Measurements from ENCODE around the gene FLOT1. TPM values are rescaled to one million over a fixed set of nuclear protein-coding genes. Genes with fewer than 3 reads are reported as not detected.
"Not testable (repeated sequence)": the region's sequence is repeated elsewhere in the genome, so short reads cannot be mapped to it uniquely, and the experiment has no call there.

FLOT1 gene
- total RNA-seq, 1 experiment from 2014 or later = 182 TPM

DNA sequence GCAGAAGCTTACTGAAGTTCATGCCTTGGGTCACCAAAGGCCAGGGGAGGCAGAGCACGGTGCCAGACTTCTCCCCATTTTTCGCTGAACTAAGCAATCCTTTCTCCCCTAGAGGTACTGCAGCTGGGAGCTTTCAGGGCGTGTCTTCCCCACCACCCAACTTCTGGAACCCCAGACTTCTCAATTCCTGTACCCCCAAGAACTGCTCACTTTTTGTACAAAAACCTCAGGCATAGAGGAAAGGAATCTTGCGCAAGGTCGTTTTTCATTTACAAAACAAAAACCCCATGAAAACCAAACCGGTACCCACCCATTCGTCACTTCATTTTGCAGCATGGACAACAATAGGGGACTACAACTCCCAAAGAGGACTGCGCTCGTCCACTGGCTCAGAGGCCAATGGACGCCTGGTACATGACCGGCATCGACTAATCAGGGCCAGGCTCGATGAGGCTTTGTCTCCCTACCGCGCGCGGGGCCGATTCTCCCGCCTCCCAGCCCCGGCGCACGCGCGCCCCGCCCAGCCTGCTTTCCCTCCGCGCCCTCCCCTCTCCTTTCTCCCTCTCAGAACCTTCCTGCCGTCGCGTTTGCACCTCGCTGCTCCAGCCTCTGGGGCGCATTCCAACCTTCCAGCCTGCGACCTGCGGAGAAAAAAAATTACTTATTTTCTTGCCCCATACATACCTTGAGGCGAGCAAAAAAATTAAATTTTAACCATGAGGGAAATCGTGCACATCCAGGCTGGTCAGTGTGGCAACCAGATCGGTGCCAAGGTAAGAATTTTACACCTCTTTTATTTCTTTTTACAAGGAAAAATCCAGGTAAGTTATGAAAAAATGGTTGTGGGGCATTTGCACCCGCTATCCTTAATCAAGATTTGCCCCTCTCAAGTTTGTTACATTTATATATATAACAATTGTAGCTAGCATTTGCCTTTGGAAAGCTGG is 22.4 kb downstream of the FLOT1 start, which contains the start of gene TUBB:
Gene TUBB (plus strand): TSS at position 562 of the 947 bp plus-strand sequence. CDS start 155 bp downstream, at position 717.
- in situ Hi-C loops (cut with HindIII; ENCODE audit: low pct_unique_long_range_greater_than_20kb, low sequenced_read_pairs) = no loop called here
- DNase-seq (ENCODE audit: low read depth, low spot score) = peak; percentile 98

DNA sequence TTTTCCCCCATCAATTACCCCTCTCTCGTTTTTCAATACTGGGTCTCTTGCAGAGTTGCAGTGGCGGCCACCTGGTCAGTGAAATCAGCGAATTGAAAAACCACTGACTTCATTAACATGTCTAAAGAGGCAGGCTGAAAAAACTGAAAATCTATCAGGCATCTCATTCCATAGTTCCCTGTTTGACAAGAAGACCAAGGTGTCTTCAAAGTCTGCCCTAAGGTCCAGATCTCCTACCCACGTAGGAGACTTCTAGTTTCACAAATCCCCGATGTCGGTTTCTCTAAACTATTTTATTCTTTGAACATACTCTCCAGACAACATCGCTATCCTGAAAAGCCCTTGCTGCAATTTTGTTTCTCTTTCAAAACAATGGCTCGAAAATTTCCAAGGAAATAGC is 23.1 kb downstream of the FLOT1 start:
- no peak for DNase-seq (ENCODE audit: low read depth, low spot score)
- in situ Hi-C loops (cut with HindIII; ENCODE audit: low pct_unique_long_range_greater_than_20kb, low sequenced_read_pairs) = no loop called here

DNA sequence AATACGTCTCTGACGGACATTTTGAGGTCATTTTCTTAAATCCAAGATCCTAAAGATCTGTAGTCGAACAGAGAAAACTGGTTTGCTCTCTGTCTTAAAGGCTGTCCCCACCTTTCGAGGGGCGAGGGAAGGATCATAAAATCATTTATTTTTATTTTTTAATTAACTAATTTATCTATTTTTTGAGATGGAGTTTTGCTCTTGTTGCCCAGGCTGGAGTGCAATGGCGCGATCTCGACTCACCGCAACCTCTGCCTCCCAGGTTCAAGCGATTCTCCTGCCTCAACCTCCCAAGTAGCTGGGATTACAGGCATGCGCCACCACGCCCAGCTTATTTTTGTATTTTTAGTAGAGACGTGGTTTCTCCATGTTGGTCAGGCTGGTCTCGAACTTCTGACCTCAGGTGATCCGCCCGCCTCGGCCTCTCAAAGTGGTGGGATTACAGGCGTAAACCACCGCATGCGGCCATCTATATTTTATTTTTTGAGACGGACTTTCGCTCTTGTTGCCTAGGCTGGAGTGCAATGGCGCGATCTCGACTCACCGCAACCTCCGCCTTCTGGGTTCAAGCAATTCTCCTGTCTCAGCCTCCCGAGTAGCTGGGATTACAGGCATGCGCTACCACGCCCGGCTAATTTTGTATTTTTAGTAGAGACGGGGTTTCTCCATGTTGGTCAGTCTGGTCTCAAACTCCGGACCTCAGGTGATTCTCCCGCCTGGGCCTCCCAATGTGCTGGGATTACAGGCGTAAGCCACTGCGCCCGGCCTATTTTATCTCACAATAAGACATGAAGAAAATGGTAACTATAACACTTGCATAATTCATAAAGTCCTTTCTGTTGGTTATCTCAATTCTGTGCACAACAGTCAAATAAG is 24.4 kb downstream of the FLOT1 start:
- DNase-seq (ENCODE audit: low read depth, low spot score); in situ Hi-C loops (cut with HindIII; ENCODE audit: low pct_unique_long_range_greater_than_20kb, low sequenced_read_pairs): not testable (repeated sequence)

DNA sequence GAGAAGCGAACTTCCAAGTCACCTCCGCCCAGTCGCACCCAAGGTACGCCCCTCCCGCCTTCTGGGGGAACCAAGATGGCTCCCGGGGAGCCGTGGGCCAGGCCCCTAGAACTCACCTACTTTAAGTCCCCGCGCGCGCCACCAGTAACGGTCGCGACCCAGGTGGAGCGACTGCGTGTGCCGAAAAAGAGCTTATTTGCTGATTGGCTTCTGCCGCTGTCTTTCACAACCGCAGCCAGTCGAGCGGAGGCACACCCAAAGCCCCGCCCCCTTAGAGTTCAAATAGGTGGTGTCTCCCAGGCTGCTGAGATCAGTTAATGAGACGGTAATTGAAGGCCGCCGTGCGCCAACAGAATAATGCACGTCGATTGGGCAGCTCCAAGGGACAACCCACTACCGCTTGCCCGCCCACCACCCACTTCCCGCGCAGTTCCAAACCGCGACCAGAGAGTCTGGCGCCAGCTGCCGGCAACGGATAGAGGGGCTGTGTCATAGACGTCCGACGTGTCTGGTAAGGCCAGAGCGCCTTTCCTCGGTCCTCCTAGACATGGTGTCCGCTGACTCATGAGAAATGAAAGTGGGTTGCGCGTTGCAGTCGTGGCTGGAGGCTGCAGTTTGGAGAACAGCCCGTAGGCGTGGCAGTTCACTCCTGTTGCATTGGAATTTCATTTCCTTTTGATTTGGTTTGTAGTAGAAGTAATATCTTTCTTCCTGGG is 25.2 kb downstream of the FLOT1 start, which contains the start of gene MDC1:
Gene MDC1 (minus strand): TSS at position 153 of the 716 bp plus-strand sequence. CDS start 2,106 bp downstream, outside the sequence.
- peak; percentile 99 for DNase-seq (ENCODE audit: low read depth, low spot score)
- in situ Hi-C loops (cut with HindIII; ENCODE audit: low pct_unique_long_range_greater_than_20kb, low sequenced_read_pairs) = no loop called here

DNA sequence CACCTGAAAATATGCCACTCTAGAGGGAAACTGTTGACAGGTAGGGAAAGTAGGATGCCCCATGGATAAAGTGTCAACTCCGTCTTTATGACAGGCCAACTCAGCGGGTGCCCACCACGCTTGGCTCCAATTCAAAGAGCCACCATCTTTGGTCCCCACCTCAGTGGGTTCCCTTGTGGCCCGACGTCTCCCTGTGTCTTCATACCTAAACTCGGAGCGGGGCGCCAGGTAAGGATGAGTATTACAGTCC is 25.7 kb downstream of the FLOT1 start:
- no peak for DNase-seq (ENCODE audit: low read depth, low spot score)
- in situ Hi-C loops (cut with HindIII; ENCODE audit: low pct_unique_long_range_greater_than_20kb, low sequenced_read_pairs) = no loop called here

DNA sequence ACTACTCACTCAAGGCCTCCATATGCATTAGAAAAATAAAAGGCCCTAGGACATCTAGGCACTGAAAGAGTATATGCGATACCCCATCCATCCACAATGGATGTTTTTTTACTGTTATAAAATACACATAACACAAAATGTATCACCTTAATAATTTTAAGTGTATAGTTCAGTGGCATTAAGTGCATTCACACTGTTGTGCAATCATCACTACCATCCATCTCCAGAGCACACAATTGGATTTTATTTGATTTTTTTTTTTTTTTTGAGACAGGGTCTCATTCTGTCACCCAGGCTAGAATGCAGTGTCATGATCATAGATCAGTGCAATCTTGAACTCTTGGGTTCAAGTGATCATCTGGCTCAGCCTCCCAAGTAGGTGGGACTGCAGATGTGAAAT is 28.2 kb downstream of the FLOT1 start:
- DNase-seq (ENCODE audit: low read depth, low spot score) = no peak
- in situ Hi-C loops (cut with HindIII; ENCODE audit: low pct_unique_long_range_greater_than_20kb, low sequenced_read_pairs) = no loop called here

DNA sequence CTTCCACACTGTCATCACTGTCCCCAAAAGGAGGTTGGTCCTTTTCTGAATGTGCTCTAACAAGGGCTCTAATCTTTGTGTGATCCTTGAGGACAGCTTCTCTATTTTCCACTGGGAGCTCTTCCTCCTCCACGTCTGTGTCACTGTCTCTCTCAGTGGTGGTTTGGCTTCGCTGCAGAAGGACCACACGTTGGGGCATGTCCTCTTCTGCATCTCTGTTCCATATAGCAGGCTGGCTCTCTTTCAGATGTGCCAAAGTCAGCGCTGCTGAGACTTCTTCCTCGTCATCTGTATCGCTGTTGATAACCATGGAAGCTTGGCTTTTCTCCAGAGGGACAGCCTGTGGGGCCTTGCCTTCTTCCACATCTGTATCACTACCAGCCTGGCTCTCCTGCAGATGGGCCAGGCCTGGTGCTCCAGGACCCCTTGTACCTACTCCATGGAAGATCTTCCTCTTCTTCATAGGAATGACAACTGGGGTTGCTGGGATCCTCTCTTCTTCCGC is 30.0 kb downstream of the FLOT1 start:
- no peak for DNase-seq (ENCODE audit: low read depth, low spot score)
- in situ Hi-C loops (cut with HindIII; ENCODE audit: low pct_unique_long_range_greater_than_20kb, low sequenced_read_pairs) = no loop called here

DNA sequence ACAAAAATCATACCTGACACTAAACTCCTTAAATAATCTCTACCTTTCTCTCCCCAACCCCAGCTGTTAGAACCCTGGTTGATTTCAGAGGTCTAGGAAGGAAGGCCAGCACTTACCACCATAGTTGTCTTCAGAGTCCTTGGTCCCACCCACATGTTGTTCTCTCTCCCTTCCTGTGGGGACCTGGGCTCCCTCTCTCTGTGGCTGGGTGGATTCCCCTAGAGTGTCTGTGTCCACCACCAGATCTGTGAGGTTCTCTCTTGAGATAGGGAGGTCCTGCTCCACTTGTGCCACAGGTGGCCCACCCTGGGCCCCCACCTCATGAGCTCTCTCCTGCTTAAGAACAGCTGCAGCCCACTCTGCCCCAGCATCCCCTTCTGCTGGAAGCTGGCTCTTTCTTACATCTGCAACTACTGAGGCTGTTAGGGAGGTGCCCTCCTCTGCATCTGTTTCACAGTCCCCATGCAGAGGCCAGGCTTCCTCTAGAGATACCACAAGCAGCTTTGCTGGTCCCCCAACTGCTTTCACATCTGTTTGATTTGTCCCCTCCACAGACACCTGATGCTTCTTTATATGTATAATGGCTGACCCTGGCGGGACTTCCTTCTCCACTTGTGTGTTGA is 30.6 kb downstream of the FLOT1 start:
- no peak for DNase-seq (ENCODE audit: low read depth, low spot score)
- in situ Hi-C loops (cut with HindIII; ENCODE audit: low pct_unique_long_range_greater_than_20kb, low sequenced_read_pairs) = no loop called here

DNA sequence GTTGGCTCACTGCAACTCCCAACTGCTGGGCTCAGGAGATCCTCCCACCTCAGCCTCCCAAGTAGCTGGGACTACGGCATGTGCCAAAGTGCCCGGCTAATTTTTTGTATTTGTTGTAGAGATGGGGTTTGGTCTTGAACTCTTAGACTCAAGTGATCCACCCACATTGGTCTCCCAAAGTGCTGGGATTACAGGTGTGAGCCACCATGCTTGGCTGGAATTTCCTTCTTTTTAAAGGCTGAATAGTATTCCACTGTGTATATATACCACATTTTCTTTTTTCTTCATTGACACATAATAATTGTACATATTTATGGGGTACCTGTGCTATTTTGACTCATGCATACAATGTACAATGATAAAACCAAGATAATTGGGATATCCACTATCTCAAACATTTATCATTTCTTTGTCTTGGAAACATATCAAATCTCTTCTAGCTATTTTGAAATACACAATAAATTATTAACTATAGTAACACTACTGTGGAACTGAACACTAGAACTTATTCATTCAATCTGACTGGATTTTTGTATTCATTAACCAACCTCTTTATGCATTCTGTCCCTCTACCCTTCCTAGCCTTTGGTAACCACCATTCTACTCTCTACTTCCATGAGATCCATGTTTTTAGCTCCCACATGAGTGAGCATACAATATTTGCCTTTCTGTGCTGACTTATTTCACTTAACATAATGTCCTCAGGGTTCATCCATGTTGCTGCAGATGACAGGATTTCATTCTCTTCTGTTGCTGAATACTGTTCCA is 33.2 kb downstream of the FLOT1 start:
- DNase-seq (ENCODE audit: low read depth, low spot score) = no peak
- in situ Hi-C loops (cut with HindIII; ENCODE audit: low pct_unique_long_range_greater_than_20kb, low sequenced_read_pairs) = no loop called here

DNA sequence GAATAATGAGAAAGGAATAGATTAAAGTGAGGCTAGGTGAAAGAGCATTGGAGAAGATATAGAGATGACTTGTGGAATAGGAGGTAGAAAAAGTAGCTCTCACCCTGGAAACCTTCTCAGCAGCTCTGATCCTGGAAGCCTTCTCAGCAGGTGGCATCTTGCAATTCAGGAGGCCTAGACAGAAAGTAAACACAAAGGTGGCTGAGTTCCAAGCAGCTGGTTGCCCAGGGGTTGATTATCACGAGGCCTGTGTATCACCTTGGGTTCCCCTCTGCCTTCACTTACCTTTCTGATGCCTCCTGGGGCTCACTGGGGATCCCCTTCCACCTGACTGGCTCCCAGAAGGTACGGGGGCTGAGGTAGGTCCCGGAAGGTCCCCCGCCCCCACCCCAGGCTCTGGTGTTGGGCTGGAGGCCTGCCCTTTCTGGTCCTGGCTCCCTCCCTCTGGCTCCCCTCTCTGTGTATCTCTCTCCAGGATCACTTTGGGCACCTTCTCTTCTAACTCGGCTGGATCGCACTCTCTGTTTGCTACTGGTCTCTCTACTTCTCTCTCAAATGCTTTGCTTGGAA is 35.1 kb downstream of the FLOT1 start:
- in situ Hi-C loops (cut with HindIII; ENCODE audit: low pct_unique_long_range_greater_than_20kb, low sequenced_read_pairs) = no loop called here
- DNase-seq (ENCODE audit: low read depth, low spot score) = no peak

DNA sequence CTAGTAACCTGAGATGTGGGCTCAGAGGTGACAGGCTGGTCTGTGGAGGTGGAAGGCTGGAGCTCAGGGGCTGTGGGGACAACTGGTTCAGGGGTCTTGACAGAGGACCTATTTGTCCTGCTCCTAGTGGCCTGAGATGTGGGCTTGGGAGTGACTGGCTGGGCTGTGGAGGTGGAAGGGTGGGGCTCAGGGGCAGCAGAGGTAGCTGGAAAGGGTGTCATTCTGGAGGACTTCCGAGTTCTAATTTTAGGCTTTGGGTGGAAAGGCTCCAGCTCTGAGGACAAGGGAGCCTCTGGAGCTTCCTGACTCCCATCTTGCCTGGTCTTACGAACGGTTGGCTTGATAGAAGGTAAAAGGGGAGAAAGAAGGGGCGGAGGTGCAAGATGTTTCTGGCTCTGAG is 36.9 kb downstream of the FLOT1 start:
- no peak for DNase-seq (ENCODE audit: low read depth, low spot score)
- in situ Hi-C loops (cut with HindIII; ENCODE audit: low pct_unique_long_range_greater_than_20kb, low sequenced_read_pairs) = no loop called here

DNA sequence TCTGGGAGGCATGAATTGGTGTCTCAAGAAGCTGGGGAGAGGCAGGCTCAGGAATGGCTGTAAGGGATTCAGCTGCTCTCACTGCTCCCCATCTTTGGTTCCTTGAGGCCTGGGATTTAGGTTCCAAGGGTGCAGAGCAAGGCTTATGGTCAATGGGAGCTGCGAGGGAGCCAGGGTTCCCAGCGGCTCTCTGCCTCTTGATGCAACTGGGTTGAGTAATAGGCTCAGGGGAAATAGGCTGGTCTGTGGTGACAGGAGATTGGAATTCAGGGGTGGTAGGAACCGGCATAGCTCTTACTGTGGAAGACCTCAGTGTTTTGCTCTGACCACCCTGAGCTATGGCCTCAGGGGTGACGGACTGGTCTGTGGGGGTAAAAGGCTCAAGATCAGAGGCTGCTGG is 38.7 kb downstream of the FLOT1 start:
- DNase-seq (ENCODE audit: low read depth, low spot score) = no peak
- in situ Hi-C loops (cut with HindIII; ENCODE audit: low pct_unique_long_range_greater_than_20kb, low sequenced_read_pairs) = no loop called here

DNA sequence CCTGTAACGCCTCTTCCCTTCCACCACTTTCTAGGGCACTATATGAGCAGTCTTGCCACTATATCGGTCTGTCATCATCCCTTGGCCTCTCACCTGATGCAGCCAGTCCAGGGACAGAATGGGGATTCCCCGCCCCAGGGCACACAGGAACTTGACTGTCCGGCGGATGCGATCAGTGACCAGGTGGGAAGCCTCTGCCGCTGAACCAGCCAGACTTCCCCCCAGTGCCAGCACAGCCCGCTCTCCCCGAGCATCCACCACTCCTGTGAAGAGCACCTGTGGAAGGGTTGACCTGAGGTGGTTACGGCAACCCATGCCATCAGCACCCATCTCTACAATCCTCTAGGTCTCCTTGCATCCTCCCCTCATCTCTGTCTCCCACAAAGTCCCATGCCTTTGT is 39.5 kb downstream of the FLOT1 start:
- DNase-seq (ENCODE audit: low read depth, low spot score) = no peak

DNA sequence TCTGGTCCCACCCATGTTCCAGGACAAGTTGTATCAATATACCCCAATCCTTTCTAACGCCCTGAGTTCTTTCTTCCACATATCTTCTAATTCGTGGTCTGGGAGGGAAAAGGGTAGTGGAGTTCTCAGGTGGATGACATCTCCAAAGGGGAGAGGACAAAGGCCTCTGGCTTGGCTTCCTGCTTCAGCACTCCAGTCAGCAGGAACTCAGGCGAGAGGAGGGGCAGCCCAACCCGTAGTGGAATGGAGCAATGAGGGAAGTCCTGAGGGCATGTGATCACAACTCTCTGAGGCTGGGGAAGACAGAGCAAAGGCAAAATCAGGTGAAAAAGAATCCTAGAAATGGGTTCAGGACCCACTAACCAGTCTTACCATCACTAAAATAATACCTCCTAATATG is 42.1 kb downstream of the FLOT1 start:
- peak; percentile 39 for DNase-seq (ENCODE audit: low read depth, low spot score)
- in situ Hi-C loops (cut with HindIII; ENCODE audit: low pct_unique_long_range_greater_than_20kb, low sequenced_read_pairs) = no loop called here

More for the DNA sequence above, 39.5 kb downstream of the FLOT1 start:
- in situ Hi-C loops (cut with HindIII; ENCODE audit: low pct_unique_long_range_greater_than_20kb, low sequenced_read_pairs) = no loop called here

DNA sequence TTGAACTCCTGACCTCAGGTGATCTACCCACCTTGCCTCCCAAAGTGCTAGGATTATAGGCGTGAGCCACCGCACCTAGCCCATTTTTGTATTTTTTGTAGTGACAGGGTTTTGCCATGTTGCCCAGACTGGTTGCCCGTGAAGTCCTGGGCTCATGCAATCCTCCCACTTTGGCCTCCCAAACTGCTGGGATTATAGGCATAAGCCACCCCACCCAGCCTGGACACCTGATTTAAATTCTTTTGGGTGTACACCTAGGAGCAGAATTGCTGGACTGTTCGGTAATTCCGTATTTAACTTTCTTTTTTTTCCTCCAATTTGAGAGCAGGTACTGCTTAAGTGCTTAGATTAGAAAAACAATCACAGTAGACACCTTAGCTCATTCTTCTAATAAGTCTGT is 46.1 kb downstream of the FLOT1 start:
- in situ Hi-C loops (cut with HindIII; ENCODE audit: low pct_unique_long_range_greater_than_20kb, low sequenced_read_pairs) = no loop called here

DNA sequence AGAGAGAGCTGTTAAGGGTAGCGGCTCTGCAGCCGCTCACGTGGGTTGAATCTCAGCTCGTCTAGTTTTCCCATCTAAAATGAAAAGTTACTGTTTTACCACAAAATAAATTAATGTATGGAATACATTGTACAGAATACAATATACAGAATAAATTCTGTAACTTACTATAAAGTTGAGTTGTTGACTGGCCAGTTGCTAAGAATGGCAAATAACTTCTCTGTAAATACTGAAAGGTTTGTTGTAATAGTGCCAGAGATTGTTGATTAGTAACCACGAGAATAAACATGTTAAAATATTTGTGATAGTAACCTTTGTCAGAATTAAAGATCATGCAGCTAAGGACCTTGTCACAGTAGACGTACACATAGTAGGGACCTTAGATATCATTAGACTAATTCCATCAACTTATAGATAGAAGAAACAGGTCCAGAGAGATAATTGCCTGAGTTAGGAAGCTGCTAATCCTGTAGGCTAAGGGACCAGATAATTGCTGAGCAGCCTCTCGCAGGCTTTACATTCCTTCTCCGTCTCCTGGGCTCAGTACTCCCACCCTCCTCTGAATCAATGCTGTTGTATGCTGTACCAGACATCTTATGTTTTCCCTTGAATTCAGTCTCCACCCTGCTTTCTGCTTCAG is 51.2 kb downstream of the FLOT1 start:
- in situ Hi-C loops (cut with HindIII; ENCODE audit: low pct_unique_long_range_greater_than_20kb, low sequenced_read_pairs) = no loop called here

More for the DNA sequence above, 46.1 kb downstream of the FLOT1 start:
- no peak for DNase-seq (ENCODE audit: low read depth, low spot score)

More for the DNA sequence above, 51.2 kb downstream of the FLOT1 start:
- no peak for DNase-seq (ENCODE audit: low read depth, low spot score)

Data from SK-MEL-5 (cell line).